SK-N-SH (cell line): ENCODE measurements around the gene BCO2. TPM values are rescaled to one million over a fixed set of nuclear protein-coding genes. Genes with fewer than 3 reads are reported as not detected.
"Not testable (repeated sequence)": the region's sequence is repeated elsewhere in the genome, so short reads cannot be mapped to it uniquely, and the experiment has no call there.

Experiments
- CTCF ChIA-PET: fragments of 300-600, 350-600 bp; formaldehyde crosslinking; extraction: SDS; loops from one replicate; lab custom pipeline; 2021; lab: Yijun Ruan, JAX
- POLR2A ChIA-PET: fragments of 350-600 bp; sonication (Branson Sonifier 250); formaldehyde crosslinking; extraction: SDS; loops from one replicate; lab custom pipeline; 2020; ENCODE audit warnings: antibody characterized with exemption, inconsistent platforms; lab: Yijun Ruan, JAX
- DNase-seq: peaks from one replicate; pipeline ENCODE4 v3.0.0; 2012
- H2AFZ ChIP-seq: fragments of 200-600 bp; sonication (generic); 2 replicates; pipeline ENCODE4 v1.8.1; 2016; ENCODE audit warnings: antibody characterized with exemption, mild to moderate bottlenecking, low read depth
- H3F3A ChIP-seq: fragments of 200-600 bp; sonication (generic); replicated peaks from 2 replicates; pipeline ENCODE3; 2016; ENCODE audit warnings: antibody characterized with exemption, mild to moderate bottlenecking; ENCODE audit not compliant: insufficient read depth
- H3K27ac ChIP-seq, 2 experiments: fragments of 200-500 bp in 1 of 2; fragments of 200-600 bp in 1 of 2; sonication (Bioruptor generic) in 1 of 2; sonication (generic), shearing (Covaris generic) in 1 of 2; 2 replicates each; pipeline versions ENCODE4 v1.5.1 to v1.6.1; 2014 to 2016; ENCODE audit warnings: low read depth in 2 of 2, inconsistent platforms in 1 of 2, low read length in 1 of 2, mild to moderate bottlenecking in 1 of 2, mixed read lengths in 1 of 2
- H3K27me3 ChIP-seq: fragments of 200-600 bp; sonication (generic), shearing (Covaris generic); 2 replicates; pipeline ENCODE4 v1.6.1; 2016; ENCODE audit warnings: mixed run types; ENCODE audit not compliant: insufficient read depth
- H3K36me3 ChIP-seq, 2 experiments: fragments of 200-500 bp in 1 of 2; fragments of 200-600 bp in 1 of 2; sonication (Bioruptor generic) in 1 of 2; sonication (generic) in 1 of 2; replicated peaks in 1 of 2; 2 replicates each; pipeline versions ENCODE3 to v1.5.1; 2014 to 2016; ENCODE audit warnings: low read length in 1 of 2, mild to moderate bottlenecking in 1 of 2; ENCODE audit not compliant: insufficient read depth in 2 of 2, control insufficient read depth in 1 of 2
- H3K4me1 ChIP-seq, 2 experiments: fragments of 200-500 bp in 1 of 2; fragments of 200-600 bp in 1 of 2; sonication (Bioruptor generic) in 1 of 2; sonication (generic), shearing (Covaris generic) in 1 of 2; 2 replicates each; pipeline versions ENCODE4 v1.5.1 to v1.6.1; 2014 to 2016; ENCODE audit warnings: low read depth in 1 of 2, low read length in 1 of 2, mixed run types in 1 of 2; ENCODE audit not compliant: insufficient read depth in 2 of 2, control insufficient read depth in 1 of 2
- H3K4me2 ChIP-seq: fragments of 200-600 bp; sonication (generic), shearing (Covaris generic); 2 replicates; pipeline ENCODE4 v1.6.1; 2017; ENCODE audit warnings: mixed run types
- H3K4me3 ChIP-seq, 2 experiments: fragments of 200-500 bp in 1 of 2; fragments of 200-600 bp in 1 of 2; sonication (Bioruptor generic) in 1 of 2; sonication (generic), shearing (Covaris generic) in 1 of 2; 2 replicates each; pipeline versions ENCODE4 v1.5.1 to v1.8.1; 2014 to 2016; ENCODE audit warnings: low read depth in 2 of 2, inconsistent platforms in 1 of 2, low read length in 1 of 2, mild to moderate bottlenecking in 1 of 2, mixed read lengths in 1 of 2, moderate library complexity in 1 of 2
- H3K79me2 ChIP-seq: fragments of 200-600 bp; sonication (generic); 2 replicates; pipeline ENCODE4 v1.8.1; 2017; ENCODE audit warnings: mild to moderate bottlenecking; ENCODE audit not compliant: insufficient read depth
- H3K9ac ChIP-seq: fragments of 200-600 bp; sonication (generic); 2 replicates; pipeline ENCODE4 v1.6.1; 2017; ENCODE audit warnings: mixed run types
- H3K9me2 ChIP-seq: fragments of 200-600 bp; sonication (generic); 2 replicates; pipeline ENCODE4 v1.6.1; 2017; ENCODE audit warnings: mixed run types
- H3K9me3 ChIP-seq: fragments of 200-600 bp; sonication (generic); 2 replicates; pipeline ENCODE4 v1.6.1; 2017; ENCODE audit warnings: mixed run types, mild to moderate bottlenecking, moderate library complexity
- H4K20me1 ChIP-seq: fragments of 200-600 bp; sonication (generic); 2 replicates; pipeline ENCODE4 v1.6.1; 2017; ENCODE audit warnings: mild to moderate bottlenecking, mixed run types; ENCODE audit not compliant: insufficient read depth
- CHD2 ChIP-seq: fragments of 150-350 bp; IDR thresholded peaks from 2 replicates; pipeline ENCODE4 v1.6.1; 2018; ENCODE audit warnings: low read length; ENCODE audit not compliant: partially characterized antibody
- EP300 ChIP-seq, 2 experiments: IDR thresholded peaks; 2 replicates each; pipeline versions ENCODE4 v1.4.0 to v1.6.1; 2012; ENCODE audit warnings: borderline replicate concordance in 1 of 2, low read depth in 1 of 2, low read length in 1 of 2
- FOXM1 ChIP-seq: IDR thresholded peaks from 2 replicates; pipeline ENCODE4 v1.4.0; 2012; ENCODE audit warnings: low read depth, mild to moderate bottlenecking
- GATA2 ChIP-seq: sonication (generic); formaldehyde crosslinking; IDR thresholded peaks from 2 replicates; pipeline ENCODE4 v1.5.0; 2020; ENCODE audit warnings: mild to moderate bottlenecking, missing genetic modification reagents
- JUND ChIP-seq: IDR thresholded peaks from 2 replicates; pipeline ENCODE4 v1.4.0; 2012
- MXI1 ChIP-seq: IDR thresholded peaks from 2 replicates; pipeline ENCODE4 v1.6.1; 2012; ENCODE audit warnings: mild to moderate bottlenecking, low read depth, low read length, improper control_type of control experiment
- POLR2AphosphoS5 ChIP-seq: IDR thresholded peaks from 2 replicates; pipeline ENCODE4 v1.6.1; 2012; ENCODE audit warnings: low read depth, low read length
- RAD21 ChIP-seq: IDR thresholded peaks from 2 replicates; pipeline ENCODE4 v1.6.1; 2012; ENCODE audit warnings: mild to moderate bottlenecking, low read length
- RXRA ChIP-seq: IDR thresholded peaks from 2 replicates; pipeline ENCODE4 v1.4.0; 2012; ENCODE audit warnings: low read depth, mild to moderate bottlenecking, borderline replicate concordance
- SMC3 ChIP-seq: IDR thresholded peaks from 2 replicates; pipeline ENCODE4 v1.6.1; 2012; ENCODE audit warnings: low read depth, low read length, improper control_type of control experiment
- TAF1 ChIP-seq: IDR thresholded peaks from 2 replicates; pipeline ENCODE4 v1.6.1; 2012; ENCODE audit warnings: low read depth, mild to moderate bottlenecking, low read length, moderate library complexity, borderline replicate concordance
- USF2 ChIP-seq: fragments of 150-350 bp; IDR thresholded peaks from 2 replicates; pipeline ENCODE4 v1.6.1; 2017; ENCODE audit warnings: antibody characterized with exemption, low read length, low read depth, borderline replicate concordance
- WGBS: methylation state at CpG from one replicate; pipeline ENCODE4 v1.1.6; 2017; ENCODE audit warnings: low lambda C conversion rate; 5-methylcytosine and 5-hydroxymethylcytosine counted together
- polyA plus RNA-seq, 3 experiments: library from polyadenylated mRNA; depleted of rRNA; stranded (reverse); fragments of >200 nt; gene quantifications; 2 replicates each; pipeline ENCODE4 v1.2.3, GENCODE V29; 2012
- TF ChIP-seq, protein P1 (sequence below): IDR thresholded peaks from 2 replicates; pipeline ENCODE4 v1.4.0; 2012; ENCODE audit warnings: low read depth
- TF ChIP-seq, protein P2 (sequence below): fragments of 200-600 bp; sonication (generic); IDR thresholded peaks from 2 replicates; pipeline ENCODE4 v1.6.1; 2017; ENCODE audit warnings: antibody characterized with exemption, mild to moderate bottlenecking, moderate library complexity

The BCO2 gene
- polyA plus RNA-seq, 1 of the 3 experiments (the other 2 are of a cell fraction), result 0.87 TPM

GRCh38 chr11:112195951-112196351, 20.6 kb downstream of the BCO2 start:
- no peaks in the 10 kb centered on the region; a peak in 1 of 4 replicates for H3K4me1 ChIP-seq
- H3K4me3 ChIP-seq, result no peak overlapping the region
- H3K4me2 ChIP-seq, result no peak overlapping the region
- POLR2A ChIA-PET, result no interaction called here
- no peak overlapping the region for H2AFZ ChIP-seq
- CTCF ChIA-PET, result interaction anchor here (1.1 to 1.5 kb wide), 2 partner anchors 21 to 82 kb away, joined by 4 to 6 read pairs; partner anchors contain the start of gene BCO2
- H4K20me1 ChIP-seq, result no peaks in the 10 kb centered on the region
- no peaks in the 10 kb centered on the region for H3K36me3 ChIP-seq
- H3K79me2 ChIP-seq, result no peaks in the 10 kb centered on the region
- H3K27ac ChIP-seq, result no peak overlapping the region
- H3K27me3 ChIP-seq, result no peaks in the 10 kb centered on the region
- DNase-seq, result no peak
- H3F3A ChIP-seq, result no peaks in the 10 kb centered on the region
- WGBS, result 71% methylated on average over 2 of the region's 2 CpGs
- H3K9me2 ChIP-seq, result 0 out of 2 replicates have a peak, but pooled peaks cover 3% of the 10 kb centered on the region
- no peaks in the 10 kb centered on the region for H3K9me3 ChIP-seq
- TF ChIP-seq EP300 (IDR thresholded peaks at IDR 0.05; ENCODE audit: borderline replicate concordance in 1 of 2, low read depth in 1 of 2, low read length in 1 of 2) (no peak), JUND (no peak), MXI1 (no peak), FOXM1 (no peak), SMC3 (no peak), TAF1 (no peak), USF2 (no peak), POLR2AphosphoS5 (no peak)
- H3K9ac ChIP-seq, result no peak overlapping the region

DNA sequence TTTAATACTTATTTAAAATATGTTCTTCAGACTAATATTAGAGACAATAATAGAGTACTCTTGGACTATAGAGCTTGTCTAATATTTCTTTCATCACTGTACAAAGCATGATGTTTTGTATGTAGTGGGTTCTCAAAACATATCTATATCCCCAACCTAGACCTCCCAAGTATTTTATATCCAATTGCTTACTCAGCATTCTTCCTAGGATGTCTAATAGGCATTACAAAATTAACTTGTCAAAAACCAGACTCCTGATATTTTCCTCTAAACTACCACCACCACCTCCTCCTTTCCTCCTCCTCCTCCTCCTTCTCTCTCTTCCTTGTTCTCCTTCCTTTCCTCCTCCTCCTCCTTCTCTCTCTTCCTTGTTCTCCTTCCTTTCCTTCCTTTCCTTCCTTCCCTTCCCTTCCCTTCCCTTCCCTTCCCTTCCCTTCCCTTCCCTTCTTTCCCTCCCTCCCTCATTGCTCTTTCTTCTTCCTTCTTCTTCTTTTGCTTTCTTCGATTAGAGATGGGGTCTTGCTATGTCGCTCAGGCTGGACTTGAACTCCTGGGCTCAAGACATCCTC, 21.3 kb downstream of the BCO2 start:
- CTCF ChIA-PET, result interaction anchor here (1.0 to 1.9 kb wide), 4 partner anchors 21 to 83 kb away, joined by 3 to 6 read pairs (median 4); partner anchors contain the start of gene BCO2
- Histone ChIP-seq H3K27ac (no peak overlapping the region), H3K79me2 (no peaks in the 10 kb centered on the region), H3K36me3 (no peaks in the 10 kb centered on the region), H3K9me2 (0 out of 2 replicates have a peak, but pooled peaks cover 3% of the 10 kb centered on the region), H3K4me3 (no peak overlapping the region), H3K9ac (no peak overlapping the region), H3K4me1 (no peaks in the 10 kb centered on the region; a peak in 1 of 4 replicates), H3K9me3 (no peaks in the 10 kb centered on the region), H3K27me3 (no peaks in the 10 kb centered on the region), H3F3A (no peaks in the 10 kb centered on the region), H4K20me1 (no peaks in the 10 kb centered on the region), H2AFZ (no peak overlapping the region), H3K4me2 (no peak overlapping the region)
- POLR2A ChIA-PET, result no interaction called here
- no peak for DNase-seq
- TF ChIP-seq RXRA, result no peak
- TF ChIP-seq, protein P1, sequence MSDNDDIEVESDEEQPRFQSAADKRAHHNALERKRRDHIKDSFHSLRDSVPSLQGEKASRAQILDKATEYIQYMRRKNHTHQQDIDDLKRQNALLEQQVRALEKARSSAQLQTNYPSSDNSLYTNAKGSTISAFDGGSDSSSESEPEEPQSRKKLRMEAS, result no peak
- TF ChIP-seq CHD2, result no peak
- no peak for TF ChIP-seq FOXM1
- TF ChIP-seq USF2, result no peak
- no peak for TF ChIP-seq GATA2 (CRISPR knock-in tag)
- no peak for TF ChIP-seq RAD21
- TF ChIP-seq, protein P2, sequence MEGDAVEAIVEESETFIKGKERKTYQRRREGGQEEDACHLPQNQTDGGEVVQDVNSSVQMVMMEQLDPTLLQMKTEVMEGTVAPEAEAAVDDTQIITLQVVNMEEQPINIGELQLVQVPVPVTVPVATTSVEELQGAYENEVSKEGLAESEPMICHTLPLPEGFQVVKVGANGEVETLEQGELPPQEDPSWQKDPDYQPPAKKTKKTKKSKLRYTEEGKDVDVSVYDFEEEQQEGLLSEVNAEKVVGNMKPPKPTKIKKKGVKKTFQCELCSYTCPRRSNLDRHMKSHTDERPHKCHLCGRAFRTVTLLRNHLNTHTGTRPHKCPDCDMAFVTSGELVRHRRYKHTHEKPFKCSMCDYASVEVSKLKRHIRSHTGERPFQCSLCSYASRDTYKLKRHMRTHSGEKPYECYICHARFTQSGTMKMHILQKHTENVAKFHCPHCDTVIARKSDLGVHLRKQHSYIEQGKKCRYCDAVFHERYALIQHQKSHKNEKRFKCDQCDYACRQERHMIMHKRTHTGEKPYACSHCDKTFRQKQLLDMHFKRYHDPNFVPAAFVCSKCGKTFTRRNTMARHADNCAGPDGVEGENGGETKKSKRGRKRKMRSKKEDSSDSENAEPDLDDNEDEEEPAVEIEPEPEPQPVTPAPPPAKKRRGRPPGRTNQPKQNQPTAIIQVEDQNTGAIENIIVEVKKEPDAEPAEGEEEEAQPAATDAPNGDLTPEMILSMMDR, result no peak
- WGBS, result 69% methylated on average over 2 of the region's 2 CpGs

DNA sequence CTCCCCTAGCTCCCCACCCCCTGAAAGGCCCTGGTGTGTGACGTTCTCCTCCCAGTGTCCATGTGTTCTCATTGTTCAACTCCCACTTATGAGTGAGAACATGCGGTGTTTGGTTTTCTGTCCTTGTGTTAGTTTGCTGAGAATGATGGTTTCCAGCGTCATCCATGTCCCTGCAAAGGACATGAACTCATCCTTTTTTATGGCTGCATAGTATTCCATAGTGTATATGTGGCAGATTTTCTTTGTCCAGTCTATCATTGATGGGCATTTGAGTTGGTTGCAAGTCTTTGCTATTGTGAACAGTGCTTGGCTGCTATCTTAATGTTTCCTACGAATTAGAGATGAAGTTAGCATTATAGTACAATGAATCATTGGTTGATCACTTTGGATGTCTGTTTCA, 23.8 kb downstream of the BCO2 start:
- CTCF ChIA-PET, result interaction anchor here (1.1 to 2.5 kb wide), 5 partner anchors 20 to 1091 kb away, joined by 3 to 9 read pairs (median 4); partner anchors contain the start of gene BCO2
- H3F3A ChIP-seq, H3K36me3 ChIP-seq, H2AFZ ChIP-seq, POLR2A ChIA-PET, H3K27me3 ChIP-seq, H3K9me2 ChIP-seq, H3K4me2 ChIP-seq, DNase-seq, H3K9me3 ChIP-seq, H3K4me3 ChIP-seq, H3K79me2 ChIP-seq, H4K20me1 ChIP-seq, H3K9ac ChIP-seq, H3K4me1 ChIP-seq, H3K27ac ChIP-seq: not testable (repeated sequence)
- 62% methylated on average over 4 of the region's 4 CpGs for WGBS
